ENCODE results near the gene SANBR. TPM values are rescaled to one million over a fixed set of nuclear protein-coding genes. Genes with fewer than 3 reads are reported as not detected.

SANBR gene
- total and polyA plus RNA-seq, 2 of the 13 experiments (the other 11 are each of a cell fraction or from before 2014, with no cell fraction given) = 9.8 to 20.9 TPM

- peak; percentile 33; the same call in 1 of the 2 replicates for TF ChIP-seq ARID5B (CRISPR knock-in tag; IDR thresholded peaks at IDR 0.05)
- no peak for TF ChIP-seq FOXA1 (IDR thresholded peaks at IDR 0.05)
- TF ChIP-seq FOXA1 (CRISPR knock-in tag; IDR thresholded peaks at IDR 0.05) = 0 out of 2 replicates have a peak, but pooled peaks have one; percentile 15
- peak; percentile 4; the same call in 1 of the 2 replicates for TF ChIP-seq HNF1A (IDR thresholded peaks at IDR 0.05; ENCODE audit: low read depth)
- TF ChIP-seq HNF1A (CRISPR knock-in tag; IDR thresholded peaks at IDR 0.05; ENCODE audit: borderline replicate concordance) = no peak
- TF ChIP-seq SOX13 (IDR thresholded peaks at IDR 0.05) = no peak
- peak in 1 of 2 experiments; percentile 47; a peak in 1 of 4 replicates for TF ChIP-seq SOX13 (CRISPR knock-in tag; conservative IDR thresholded peaks at IDR 0.05 in 1 of 2, IDR thresholded peaks at IDR 0.05 in 1 of 2)
- TF ChIP-seq ARID2 (CRISPR knock-in tag; IDR thresholded peaks at IDR 0.05; ENCODE audit: borderline replicate concordance) = no peak
- TF ChIP-seq FOXA3 (CRISPR knock-in tag; IDR thresholded peaks at IDR 0.05) = peak; percentile 34; the same call in 1 of the 2 replicates
- no peak for TF ChIP-seq NFIC (IDR thresholded peaks at IDR 0.05; ENCODE audit: low read length)
- peak; percentile 42; the same call in 1 of the 2 replicates for TF ChIP-seq ZKSCAN8 (CRISPR knock-in tag; IDR thresholded peaks at IDR 0.05; ENCODE audit: borderline replicate concordance)
- peak; percentile 7; the same call in 1 of the 2 replicates for TF ChIP-seq HMG20A (CRISPR knock-in tag; IDR thresholded peaks at IDR 0.05; ENCODE audit: borderline replicate concordance)
These were observed 49.7 kb upstream of the SANBR start (continued) for GRCh38 chr2:61015976-61016375.
